HG03045 (cell line): ENCODE measurements around the gene KIF26B.

ENCODE experiments used
- ATAC-seq: cut with Tn5 transposase; IDR thresholded peaks from one replicate; pipeline ENCODE4 v1.9.1; 2021; ENCODE audit warnings: mild to moderate bottlenecking, moderate library complexity; ENCODE audit not compliant: unreplicated experiment

KIF26B gene

GRCh38 chr1:245234217-245235081 is 79.7 kb downstream of the KIF26B start:
- no peak for ATAC-seq

DNA sequence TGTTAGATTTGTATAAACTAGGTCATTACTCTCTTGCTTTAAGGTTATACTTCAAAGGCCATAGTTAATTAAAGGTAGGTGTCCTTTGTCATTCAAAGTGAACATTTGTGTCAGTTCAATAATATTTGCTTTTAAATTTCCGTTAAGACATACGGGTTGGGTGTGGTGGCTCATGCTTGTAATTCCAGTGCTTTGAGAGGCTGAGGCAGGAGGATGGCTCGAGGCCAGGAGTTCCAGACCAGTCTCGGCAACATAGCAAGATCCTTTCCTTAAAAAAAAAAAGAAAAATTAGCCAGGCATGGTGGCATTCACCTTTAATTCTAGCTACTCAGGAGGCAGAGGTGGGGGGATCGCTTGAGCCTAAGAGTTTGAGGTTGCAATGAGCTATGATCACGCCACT is 80.4 kb downstream of the KIF26B start:
- ATAC-seq, result no peak

- no peak for ATAC-seq
These were observed 85.9 kb downstream of the KIF26B start for GRCh38 chr1:245240648-245241165.

DNA sequence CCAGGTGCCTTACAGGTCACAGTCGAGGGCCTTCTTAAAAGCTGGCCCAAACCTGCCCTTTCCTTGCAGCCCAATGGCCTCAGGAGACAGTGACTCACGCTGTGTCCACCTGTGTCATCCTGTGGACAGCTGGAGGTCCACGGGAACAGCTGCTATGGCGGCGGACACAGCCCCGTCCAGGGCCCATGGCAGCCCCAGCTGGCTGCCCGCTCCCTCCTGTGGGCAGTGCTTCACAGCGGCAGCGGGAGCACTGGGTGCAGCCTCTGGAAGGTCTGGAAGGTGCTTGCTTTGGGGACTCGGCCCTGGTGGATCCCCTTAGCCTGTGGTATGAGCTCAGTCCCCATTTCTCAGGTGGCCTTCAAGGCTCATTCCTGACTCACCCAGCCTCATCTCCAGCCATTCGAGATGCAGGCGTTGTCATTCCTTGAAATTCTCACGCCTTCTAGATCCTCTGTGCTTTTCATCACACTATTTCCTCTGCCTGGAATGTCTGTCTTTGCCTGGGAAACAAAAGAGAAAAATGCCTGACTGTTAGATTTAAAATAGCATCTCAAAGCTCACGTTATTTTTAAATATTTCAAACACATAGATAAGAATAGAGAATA is 86.8 kb downstream of the KIF26B start:
- no peak for ATAC-seq

- no peak for ATAC-seq
These were observed 88.2 kb downstream of the KIF26B start for GRCh38 chr1:245242989-245243388.

- ATAC-seq, result no peak
These were observed 90.4 kb downstream of the KIF26B start for GRCh38 chr1:245245021-245245667.

- ATAC-seq, result no peak
These were observed 91.6 kb downstream of the KIF26B start for GRCh38 chr1:245246433-245246832.

DNA sequence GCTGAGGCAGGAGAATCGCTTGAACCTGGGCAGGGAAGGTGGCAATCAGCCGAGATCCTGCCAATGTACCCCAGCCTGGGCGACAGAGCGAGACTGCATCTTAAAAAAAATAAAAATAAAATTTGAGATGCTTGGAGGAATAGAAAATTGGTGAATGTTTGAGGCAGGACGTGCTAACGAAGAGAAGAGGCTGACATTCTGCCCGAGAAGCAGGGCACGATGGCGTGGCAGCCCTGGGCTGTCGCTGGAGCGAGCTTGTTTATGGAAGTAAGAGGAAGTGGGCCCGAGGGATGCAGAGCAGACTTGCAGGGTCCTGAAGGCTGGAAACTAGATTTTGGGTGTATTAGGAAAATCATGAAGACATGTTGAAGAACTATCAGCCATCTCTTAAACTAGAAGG is 92.6 kb downstream of the KIF26B start:
- no peak for ATAC-seq

DNA sequence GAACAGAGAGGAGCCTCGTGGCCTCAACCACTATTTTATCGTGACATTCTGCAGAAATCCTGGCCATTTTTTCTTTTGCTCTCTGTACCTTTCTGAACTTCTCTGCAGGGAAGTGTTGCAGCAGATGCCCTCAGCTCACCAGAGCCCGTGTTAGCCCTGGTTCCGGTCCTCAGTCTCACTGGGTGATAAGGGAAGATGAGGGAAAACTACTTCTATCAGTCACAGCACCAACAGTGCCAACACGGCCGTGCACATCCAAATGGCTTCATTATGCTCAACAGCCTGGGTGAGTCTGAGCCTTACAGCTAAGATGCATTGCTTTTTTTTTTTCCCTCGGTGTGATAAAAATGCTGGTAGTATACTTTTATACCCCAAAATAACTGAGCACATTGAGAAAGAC is 93.0 kb downstream of the KIF26B start:
- ATAC-seq, result no peak

DNA sequence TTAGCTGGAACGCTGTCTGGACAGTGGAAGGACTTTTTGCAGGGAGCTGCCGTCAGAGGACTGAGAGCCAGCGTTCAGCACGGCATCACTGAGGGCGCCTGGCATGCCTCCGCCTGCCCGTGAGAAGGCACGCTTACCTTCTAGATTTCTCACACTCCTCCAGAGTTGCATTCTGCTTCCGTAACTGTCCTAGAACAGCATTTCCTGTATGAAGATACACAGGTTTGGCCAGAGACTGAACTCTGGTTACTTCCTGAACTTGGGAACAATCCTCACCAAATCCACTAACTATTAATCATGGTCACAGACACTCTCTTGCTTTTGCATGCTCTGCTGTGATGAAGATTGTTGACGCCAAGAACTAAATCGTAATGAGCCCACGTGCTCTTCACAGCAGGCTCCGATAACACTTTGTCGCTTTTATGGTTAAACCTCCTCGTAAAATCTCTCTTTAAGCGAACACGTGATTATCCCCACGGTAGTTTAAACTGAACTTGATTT is 93.5 kb downstream of the KIF26B start:
- ATAC-seq, result no peak

DNA sequence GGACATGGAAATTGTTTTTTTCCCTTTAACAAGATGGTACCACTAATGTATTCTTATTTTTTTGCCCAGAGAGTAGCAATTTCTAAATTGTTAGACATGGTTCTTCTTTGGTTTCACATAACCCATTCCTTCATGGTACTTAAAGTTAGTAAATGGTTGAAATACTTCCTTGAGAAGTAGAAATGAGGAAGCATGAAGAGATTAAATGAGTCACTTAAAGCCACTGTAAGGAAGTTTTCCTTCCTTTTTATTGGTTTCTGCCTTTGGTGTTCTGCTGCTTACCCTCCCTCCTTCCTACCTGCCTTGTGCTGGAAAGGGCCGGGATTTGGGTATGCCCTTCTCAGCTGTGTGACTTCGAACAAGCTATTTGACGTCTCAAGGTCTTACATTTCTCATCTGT is 101.0 kb downstream of the KIF26B start:
- ATAC-seq, result no peak

DNA sequence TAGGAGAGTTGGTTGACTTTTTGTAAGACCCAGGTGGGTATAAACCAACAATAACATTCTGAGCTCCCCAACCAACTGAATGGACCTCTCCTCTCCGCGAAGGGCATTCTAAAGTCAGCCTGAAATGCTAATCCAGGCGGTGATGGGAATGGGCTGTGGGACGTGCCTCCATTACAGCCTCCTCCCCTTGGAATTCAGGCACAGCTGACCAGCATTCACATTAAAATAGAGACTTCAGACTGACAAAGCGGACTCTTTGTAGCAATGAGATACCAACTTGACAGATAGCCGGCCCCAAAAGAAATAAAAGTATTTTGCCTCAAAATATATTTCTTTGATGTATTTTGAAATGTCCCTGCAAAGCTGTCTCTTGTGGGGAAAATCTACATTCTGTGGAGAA is 101.7 kb downstream of the KIF26B start:
- no peak for ATAC-seq

DNA sequence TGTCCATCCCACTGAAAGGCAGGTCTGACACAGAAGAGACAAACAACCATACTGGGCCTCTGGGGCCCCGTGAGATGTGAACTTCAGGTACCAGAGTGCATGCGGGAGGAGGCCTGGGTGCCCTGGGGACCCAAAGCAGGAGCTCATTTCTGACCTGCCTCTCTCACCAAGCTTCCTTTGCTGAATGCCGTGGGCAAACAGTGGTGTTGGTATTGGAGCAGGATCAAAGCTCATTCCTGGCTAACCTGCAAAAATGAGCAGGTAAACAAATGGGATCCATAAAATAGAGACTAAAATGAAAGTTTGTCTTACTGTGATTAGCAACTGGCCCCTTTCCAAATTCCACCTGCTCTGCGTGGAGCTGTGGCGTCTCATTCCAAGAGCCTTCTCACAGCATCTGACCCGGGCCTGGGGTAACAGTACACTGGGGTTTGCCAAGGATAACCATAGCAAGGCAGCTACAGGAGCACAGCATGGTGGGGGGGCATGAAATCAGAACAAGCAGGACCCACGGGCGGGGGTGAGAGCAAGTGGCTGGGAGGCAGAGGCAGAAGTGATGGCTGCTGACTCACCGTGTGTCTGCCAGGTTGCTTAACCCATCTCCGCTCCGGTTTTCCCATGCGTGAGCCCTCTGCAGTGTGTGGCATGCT is 103.6 kb downstream of the KIF26B start:
- ATAC-seq, result no peak

- no peak for ATAC-seq
These were observed 105.5 kb downstream of the KIF26B start for GRCh38 chr1:245260110-245260882.

GRCh38 chr1:245260883-245261282 is 106.1 kb downstream of the KIF26B start:
- ATAC-seq, result no peak

DNA sequence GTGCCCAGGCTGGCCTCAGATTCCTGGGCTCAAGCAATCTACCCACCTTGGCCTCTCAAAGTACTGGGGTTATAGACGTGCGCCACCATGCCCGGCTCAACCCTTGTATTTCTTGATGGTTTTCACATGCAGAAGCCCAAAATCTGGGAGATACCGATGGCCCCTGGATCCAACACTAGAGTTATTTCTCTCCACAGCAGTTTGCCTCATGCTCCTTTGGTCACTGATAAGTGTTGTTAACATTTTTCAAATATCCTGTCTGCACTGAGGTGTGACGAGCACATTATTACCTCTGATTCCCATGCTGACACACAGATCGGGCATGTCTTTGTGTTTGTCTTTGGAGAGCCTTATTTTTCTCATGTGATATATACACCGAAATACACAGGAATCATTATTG is 107.0 kb downstream of the KIF26B start:
- ATAC-seq, result no peak

DNA sequence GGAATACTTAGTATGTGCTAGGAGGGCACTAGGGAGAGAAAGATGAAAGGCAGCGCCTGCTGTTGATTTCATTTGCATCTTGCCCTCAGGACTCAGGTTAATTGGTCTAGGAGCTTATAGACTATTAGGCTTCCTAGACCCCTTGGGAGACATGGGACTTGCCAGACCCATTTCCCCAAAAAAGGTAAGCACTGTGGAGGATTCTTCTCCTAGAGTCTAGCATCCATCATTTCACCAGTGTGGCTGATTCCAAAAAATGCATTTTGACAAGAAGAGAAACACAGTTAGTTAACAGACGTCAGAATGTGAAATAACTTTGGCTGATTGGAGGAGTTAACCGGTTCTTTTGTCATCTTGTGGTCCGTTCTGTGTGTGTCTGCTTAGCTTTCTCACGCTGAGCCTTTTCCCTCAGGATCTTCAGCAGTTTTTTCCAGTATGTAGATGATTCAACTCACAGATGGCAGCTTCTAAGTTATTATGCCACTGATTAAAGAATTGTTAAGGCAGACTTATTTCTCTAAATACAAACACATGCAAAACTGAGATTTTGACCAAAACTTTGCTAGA is 108.8 kb downstream of the KIF26B start:
- ATAC-seq, result no peak

- ATAC-seq, result no peak
These were observed 109.4 kb downstream of the KIF26B start for GRCh38 chr1:245264226-245264625.

GRCh38 chr1:245266105-245266504 is 111.3 kb downstream of the KIF26B start:
- ATAC-seq, result no peak

DNA sequence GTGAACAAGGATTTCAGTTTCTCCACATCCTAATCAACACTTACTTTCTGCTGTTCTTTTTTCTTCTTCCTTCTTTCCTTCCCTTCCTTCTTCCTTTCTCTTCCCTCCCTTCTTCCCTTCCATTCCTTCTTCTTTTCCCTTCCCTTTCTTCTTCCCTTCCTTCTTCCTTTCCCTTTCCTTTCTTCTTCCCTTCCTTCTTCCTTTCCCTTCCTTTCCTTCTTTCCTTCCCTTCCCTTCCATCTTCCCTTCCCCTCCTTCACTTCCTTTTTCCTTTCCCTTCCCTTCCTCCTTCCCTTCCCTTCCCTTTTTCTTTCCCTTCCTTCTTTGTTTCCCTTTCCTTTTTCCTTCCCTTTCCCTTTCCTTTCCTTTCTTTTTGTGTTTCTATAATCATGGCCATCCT is 115.3 kb downstream of the KIF26B start:
- no peak for ATAC-seq
